ENCODE data around the gene TANK. TPM values are rescaled to one million over a fixed set of nuclear protein-coding genes. Genes with fewer than 3 reads are reported as not detected.

The TANK gene
- total and polyA plus RNA-seq, 2 of the 8 experiments (the other 6 are each of a cell fraction or from before 2014, with no cell fraction given), result 7.0 to 26.1 TPM

- TF ChIP-seq EGR1 (IDR thresholded peaks at IDR 0.05; ENCODE audit: borderline replicate concordance, low read depth, low read length) (no peak), CBX5 (IDR thresholded peaks at IDR 0.05; ENCODE audit: low read depth, low read length) (no peak)
These were observed 13.2 kb upstream of the TANK start (continued) for GRCh38 chr2:161146996-161147395.

All from H1 (cell line).